Measurements from ENCODE around the gene BAD.

DNA sequence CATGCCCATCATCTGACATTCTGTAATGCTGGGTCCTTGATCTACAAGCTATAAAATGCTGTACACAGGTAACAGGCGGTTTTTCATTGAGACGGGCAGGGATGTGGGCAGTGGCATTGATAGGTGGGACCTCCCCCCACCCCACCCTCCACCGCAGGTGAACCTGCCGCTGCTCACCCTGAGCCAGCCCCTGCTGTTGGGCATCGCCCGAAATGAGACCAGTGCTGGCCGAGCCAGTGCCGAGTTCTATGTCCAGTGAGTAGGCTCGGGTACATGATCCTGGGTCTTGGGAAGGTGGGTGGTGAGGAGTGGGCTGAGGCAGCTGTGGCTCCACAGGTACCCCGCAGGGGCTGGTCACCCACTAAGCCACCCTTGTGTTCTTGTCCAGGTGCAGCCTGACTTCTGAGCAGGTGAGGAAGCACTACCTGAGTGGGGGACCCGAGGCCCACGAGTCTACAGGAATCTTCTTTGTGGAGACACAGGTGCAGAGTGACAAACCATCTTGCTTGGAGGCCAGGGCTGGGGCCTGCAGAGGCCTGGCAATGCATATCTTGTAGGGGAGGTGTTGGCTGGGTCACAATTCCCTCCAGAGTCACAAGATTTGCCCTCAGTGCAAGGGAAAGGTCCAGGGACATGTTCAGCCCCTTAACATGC is 55.2 kb downstream of the BAD start:
- TF ChIP-seq, protein P1, sequence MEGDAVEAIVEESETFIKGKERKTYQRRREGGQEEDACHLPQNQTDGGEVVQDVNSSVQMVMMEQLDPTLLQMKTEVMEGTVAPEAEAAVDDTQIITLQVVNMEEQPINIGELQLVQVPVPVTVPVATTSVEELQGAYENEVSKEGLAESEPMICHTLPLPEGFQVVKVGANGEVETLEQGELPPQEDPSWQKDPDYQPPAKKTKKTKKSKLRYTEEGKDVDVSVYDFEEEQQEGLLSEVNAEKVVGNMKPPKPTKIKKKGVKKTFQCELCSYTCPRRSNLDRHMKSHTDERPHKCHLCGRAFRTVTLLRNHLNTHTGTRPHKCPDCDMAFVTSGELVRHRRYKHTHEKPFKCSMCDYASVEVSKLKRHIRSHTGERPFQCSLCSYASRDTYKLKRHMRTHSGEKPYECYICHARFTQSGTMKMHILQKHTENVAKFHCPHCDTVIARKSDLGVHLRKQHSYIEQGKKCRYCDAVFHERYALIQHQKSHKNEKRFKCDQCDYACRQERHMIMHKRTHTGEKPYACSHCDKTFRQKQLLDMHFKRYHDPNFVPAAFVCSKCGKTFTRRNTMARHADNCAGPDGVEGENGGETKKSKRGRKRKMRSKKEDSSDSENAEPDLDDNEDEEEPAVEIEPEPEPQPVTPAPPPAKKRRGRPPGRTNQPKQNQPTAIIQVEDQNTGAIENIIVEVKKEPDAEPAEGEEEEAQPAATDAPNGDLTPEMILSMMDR (IDR thresholded peaks at IDR 0.05 in 4 of 5, conservative IDR thresholded peaks at IDR 0.05 in 1 of 5) = no peak
- no peak for TF ChIP-seq POLR2A (IDR thresholded peaks at IDR 0.05)
